Right lobe of liver (tissue), 6 donors: ENCODE results near the gene CTXN2. TPM values are rescaled to one million over a fixed set of nuclear protein-coding genes. Genes with fewer than 3 reads are reported as not detected.
A peak's percentile ranks its signal among the peaks of the same experiment; 100 is the strongest.

Source experiments
- ATAC-seq, 4 donors: fragments of 200-7000 bp; cut with Tn5 transposase; one replicate each; pipeline ENCODE4 v1.9.1; 2020; ENCODE audit warnings: mild to moderate bottlenecking in 4 of 4, moderate library complexity in 4 of 4
- DNase-seq, 3 donors: peaks; one replicate each; pipeline ENCODE4 v3.0.0-alpha.2; 2020
- H3K27ac ChIP-seq, 3 donors: fragments of 200-600 bp; one replicate each; pipeline ENCODE4 v1.8.0; 2022
- H3K27me3 ChIP-seq, 2 donors: fragments of 200-600 bp; one replicate each; pipeline ENCODE4 v1.8.0; 2022
- H3K36me3 ChIP-seq, 4 donors: fragments of 200-600 bp; sonication (generic) in 1 of 4; one replicate each; pipeline versions ENCODE4 v1.5.1 to v1.8.0; 2017 to 2022; ENCODE audit warnings: control low read depth in 1 of 4
- H3K4me1 ChIP-seq, 4 donors: fragments of 200-600 bp; sonication (generic) in 1 of 4; one replicate each; pipeline versions ENCODE4 v1.5.1 to v1.8.0; 2017 to 2022; ENCODE audit warnings: control low read depth in 1 of 4
- H3K4me3 ChIP-seq, 3 donors: fragments of 200-600 bp; one replicate each; pipeline ENCODE4 v1.8.0; 2022
- H3K9me3 ChIP-seq, 4 donors: fragments of 200-600 bp; sonication (generic) in 1 of 4; one replicate each; pipeline versions ENCODE4 v1.5.1 to v1.8.0; 2017 to 2022; ENCODE audit warnings: control low read depth in 1 of 4
- POLR2A ChIP-seq: fragments of 450-650 bp; IDR thresholded peaks from one replicate; pipeline ENCODE4 v1.6.1; 2017; ENCODE audit warnings: antibody characterized with exemption, mild to moderate bottlenecking
- WGBS: methylation state at CpG from one replicate; pipeline ENCODE4 v1.1.6; 2018; ENCODE audit warnings: low coverage, low lambda C conversion rate; ENCODE audit not compliant: insufficient coverage; ENCODE audit errors: missing lambda C conversion rate; 5-methylcytosine and 5-hydroxymethylcytosine counted together
- intact Hi-C, 2 donors: fragments of 100-400 bp; cut with DNase I; formaldehyde crosslinking; loops; one replicate each; pipeline versions ENCODE4 v1.11.2 to v1.14.1; 2022
- total RNA-seq, 6 experiments: library from RNA; depleted of rRNA in 2 of 6; stranded (reverse); fragments of >200 nt in 2 of 6; fragmentation: NEBNext Ultra II Directional in 3 of 6; extraction: Animal tissue kit (Norgen Biotek cat#: 25700) in 3 of 6; gene quantifications; one replicate each; pipeline versions ENCODE4 v1.1.0 to v1.2.4, GENCODE V29; 2016 to 2023
- TF ChIP-seq, protein P1 (sequence below), 4 donors: fragments of 200-600 bp in 3 of 4; fragments of 450-650 bp in 1 of 4; IDR thresholded peaks; one replicate each; pipeline versions ENCODE4 v1.5.1 to v1.8.0; 2016 to 2022; ENCODE audit warnings: antibody characterized with exemption in 4 of 4, mild to moderate bottlenecking in 2 of 4
- donor health status: DM: no; HTN: yes; CAD: no.
- donor health status: DM: no; HTN: no; CAD: no.
- donor health status: DM: no; HTN: no; CAD: no.
- donor health status: DM: no; HTN: yes; CAD: no.
- donor health status: DM: no; HTN: yes; CAD: no.

CTXN2 gene
- total RNA-seq, 6 experiments from 2014 or later, result not detected

DNA sequence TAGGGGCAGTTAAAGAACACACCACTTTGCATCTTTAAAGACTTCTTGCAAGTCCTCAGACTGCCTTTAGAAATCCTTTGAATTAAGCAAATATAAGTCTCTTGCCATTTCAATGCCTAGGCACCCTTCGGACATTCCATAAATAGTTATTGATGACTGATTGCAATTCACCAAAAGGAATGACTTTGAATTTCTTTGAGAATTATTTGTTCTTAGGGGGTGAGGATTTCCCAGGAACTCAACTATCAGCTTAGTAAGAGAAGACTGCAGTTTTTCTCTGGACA is 12.9 kb upstream of the CTXN2 start:
- Histone ChIP-seq H3K4me3 (no peak overlapping the region), H3K27me3 (peaks cover 0 to 5% of the 10 kb centered on the region in 2 donors), H3K27ac (no peak overlapping the region), H3K4me1 (no peaks in the 10 kb centered on the region), H3K36me3 (no peaks in the 10 kb centered on the region), H3K9me3 (no peaks in the 10 kb centered on the region)
- no peak for TF ChIP-seq POLR2A
- TF ChIP-seq, protein P1, sequence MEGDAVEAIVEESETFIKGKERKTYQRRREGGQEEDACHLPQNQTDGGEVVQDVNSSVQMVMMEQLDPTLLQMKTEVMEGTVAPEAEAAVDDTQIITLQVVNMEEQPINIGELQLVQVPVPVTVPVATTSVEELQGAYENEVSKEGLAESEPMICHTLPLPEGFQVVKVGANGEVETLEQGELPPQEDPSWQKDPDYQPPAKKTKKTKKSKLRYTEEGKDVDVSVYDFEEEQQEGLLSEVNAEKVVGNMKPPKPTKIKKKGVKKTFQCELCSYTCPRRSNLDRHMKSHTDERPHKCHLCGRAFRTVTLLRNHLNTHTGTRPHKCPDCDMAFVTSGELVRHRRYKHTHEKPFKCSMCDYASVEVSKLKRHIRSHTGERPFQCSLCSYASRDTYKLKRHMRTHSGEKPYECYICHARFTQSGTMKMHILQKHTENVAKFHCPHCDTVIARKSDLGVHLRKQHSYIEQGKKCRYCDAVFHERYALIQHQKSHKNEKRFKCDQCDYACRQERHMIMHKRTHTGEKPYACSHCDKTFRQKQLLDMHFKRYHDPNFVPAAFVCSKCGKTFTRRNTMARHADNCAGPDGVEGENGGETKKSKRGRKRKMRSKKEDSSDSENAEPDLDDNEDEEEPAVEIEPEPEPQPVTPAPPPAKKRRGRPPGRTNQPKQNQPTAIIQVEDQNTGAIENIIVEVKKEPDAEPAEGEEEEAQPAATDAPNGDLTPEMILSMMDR (IDR thresholded peaks at IDR 0.05), result no peak
- WGBS, result 62% methylated on average over 1 of the region's 1 CpG
- DNase-seq (no peak), ATAC-seq (no peak)
- intact Hi-C loops, result no loop called here

DNA sequence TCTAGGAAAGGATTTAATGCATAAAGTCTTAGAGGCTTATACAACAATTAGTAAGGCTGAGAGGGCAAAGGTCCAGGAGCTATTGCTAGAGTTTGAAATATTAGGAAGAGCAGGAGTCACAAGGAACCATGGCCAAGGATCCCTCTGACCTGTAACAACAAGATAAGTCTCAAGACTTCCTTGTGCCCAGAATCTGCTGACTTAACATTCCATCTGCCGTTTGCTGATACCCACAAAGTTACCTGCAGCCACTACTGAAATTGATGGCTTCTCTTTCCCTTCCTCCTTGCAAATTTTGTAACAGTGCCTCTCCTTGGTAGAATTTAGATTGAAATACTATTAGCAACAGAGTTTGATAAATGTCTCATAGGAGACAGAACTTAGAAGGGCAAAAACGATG is 8.7 kb upstream of the CTXN2 start:
- Histone ChIP-seq H3K27ac (no peak overlapping the region), H3K4me1 (no peaks in the 10 kb centered on the region), H3K36me3 (no peaks in the 10 kb centered on the region), H3K4me3 (no peak overlapping the region), H3K27me3 (peaks cover 0 to 3% of the 10 kb centered on the region in 2 donors), H3K9me3 (no peaks in the 10 kb centered on the region)
- intact Hi-C loops, result no loop called here
- WGBS, result 12% methylated on average over 2 of the region's 2 CpGs
- no peak for ATAC-seq
- TF ChIP-seq, protein P1 (IDR thresholded peaks at IDR 0.05), result no peak
- TF ChIP-seq POLR2A, result no peak
- DNase-seq, result no peak

DNA sequence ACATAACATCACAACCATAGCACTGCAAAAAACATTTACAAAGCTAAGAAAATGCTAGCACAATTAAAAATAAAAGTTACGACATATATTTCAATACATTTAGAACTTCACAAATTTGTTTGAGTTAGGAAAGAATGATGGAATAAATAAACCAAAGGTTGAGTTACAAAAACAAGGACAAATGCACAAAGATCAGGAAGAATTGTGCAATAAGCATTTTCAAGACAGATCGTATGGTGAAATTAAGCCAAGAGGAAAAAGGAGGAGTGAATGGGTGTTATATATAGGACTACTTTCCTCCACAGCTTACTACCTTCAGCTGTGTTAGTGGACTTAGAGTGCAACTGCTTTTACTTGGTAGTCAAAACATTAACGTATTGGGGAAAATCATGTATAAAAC is 5.9 kb upstream of the CTXN2 start:
- H3K4me3 ChIP-seq, result no peak overlapping the region
- WGBS, result 44% methylated on average over 3 of the region's 3 CpGs
- no peaks in the 10 kb centered on the region for H3K36me3 ChIP-seq
- no peak for TF ChIP-seq POLR2A
- TF ChIP-seq, protein P1 (IDR thresholded peaks at IDR 0.05), result no peak
- intact Hi-C loops, result no loop called here
- H3K27me3 ChIP-seq, result no peaks in the 10 kb centered on the region
- H3K27ac ChIP-seq, result no peak overlapping the region
- no peak for DNase-seq
- ATAC-seq, result no peak
- no peaks in the 10 kb centered on the region for H3K9me3 ChIP-seq
- H3K4me1 ChIP-seq, result no peaks in the 10 kb centered on the region

DNA sequence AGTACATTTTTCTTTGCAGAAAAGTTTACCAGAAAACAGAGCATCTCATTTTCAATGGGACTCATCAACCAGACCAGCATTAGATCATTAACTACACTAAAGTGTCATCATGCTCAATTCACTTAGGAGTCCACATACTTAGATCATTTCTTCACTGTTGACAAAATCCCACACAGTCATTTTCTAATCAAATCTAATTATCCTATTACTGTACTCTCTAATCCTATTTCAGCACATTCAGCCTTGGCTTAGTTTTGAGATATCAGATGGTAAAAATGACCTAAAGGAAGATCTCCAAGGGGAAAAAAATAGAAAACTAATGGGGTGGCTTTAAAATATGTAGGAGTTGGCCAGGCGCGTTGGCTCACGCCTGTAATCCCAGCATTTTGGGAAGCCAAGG is 5.2 kb upstream of the CTXN2 start:
- intact Hi-C loops, result no loop called here
- no peaks in the 10 kb centered on the region for H3K4me1 ChIP-seq
- 71% methylated on average over 3 of the region's 3 CpGs for WGBS
- ATAC-seq (no peak), DNase-seq (no peak)
- TF ChIP-seq POLR2A, result no peak
- TF ChIP-seq, protein P1 (IDR thresholded peaks at IDR 0.05), result no peak
- H3K27me3 ChIP-seq, result no peaks in the 10 kb centered on the region
- H3K9me3 ChIP-seq, result no peaks in the 10 kb centered on the region
- H3K36me3 ChIP-seq, result no peaks in the 10 kb centered on the region
- H3K27ac ChIP-seq, result no peak overlapping the region
- no peak overlapping the region for H3K4me3 ChIP-seq

DNA sequence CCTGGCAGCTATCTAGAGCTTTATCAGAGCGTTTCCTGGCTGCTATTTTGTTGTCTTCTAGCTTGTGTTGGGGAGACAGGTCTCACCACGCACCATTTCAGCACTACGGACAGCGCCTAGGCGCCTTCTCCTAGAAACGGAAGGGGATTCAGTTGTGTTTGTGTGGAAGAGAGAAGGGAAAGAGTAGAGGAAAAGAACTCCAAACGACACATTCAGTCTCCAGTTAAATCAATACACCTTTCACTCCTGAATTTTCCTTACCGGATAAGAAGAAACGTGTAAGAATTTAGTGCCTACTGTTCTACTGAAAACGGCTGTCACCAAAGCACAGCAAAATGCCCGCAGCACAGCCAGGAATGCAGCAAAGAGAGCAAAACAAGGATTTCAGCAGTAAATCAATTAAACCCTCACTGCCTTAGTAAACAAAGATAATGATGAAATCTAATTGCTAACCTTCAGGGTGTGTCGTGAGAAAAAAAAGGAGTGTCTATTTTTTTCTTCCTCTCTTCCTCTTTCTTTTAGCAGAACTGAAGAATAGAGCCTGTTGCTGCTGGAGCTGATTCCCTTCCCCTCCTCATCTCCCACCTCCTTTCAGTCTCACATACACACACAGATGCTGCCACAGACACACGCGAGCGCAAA is 412 bp upstream of the CTXN2 start:
- WGBS, result 2% methylated on average over 15 of the region's 15 CpGs
- TF ChIP-seq, protein P1 (IDR thresholded peaks at IDR 0.05), result no peak
- no peak for TF ChIP-seq POLR2A
- H3K9me3 ChIP-seq, result no peaks in the 10 kb centered on the region
- DNase-seq, result peak in 2 of 3 donors; percentile 43 to 64
- H3K27ac ChIP-seq, result no peak overlapping the region
- intact Hi-C loops, result no loop called here
- no peaks in the 10 kb centered on the region for H3K4me1 ChIP-seq
- no peaks in the 10 kb centered on the region for H3K36me3 ChIP-seq
- ATAC-seq, result peak in 2 of 4 donors; percentile 33 to 48
- no peak overlapping the region for H3K4me3 ChIP-seq
- no peaks in the 10 kb centered on the region for H3K27me3 ChIP-seq
